Measurements from ENCODE around the gene FBLIM1.

The FBLIM1 gene

DNA sequence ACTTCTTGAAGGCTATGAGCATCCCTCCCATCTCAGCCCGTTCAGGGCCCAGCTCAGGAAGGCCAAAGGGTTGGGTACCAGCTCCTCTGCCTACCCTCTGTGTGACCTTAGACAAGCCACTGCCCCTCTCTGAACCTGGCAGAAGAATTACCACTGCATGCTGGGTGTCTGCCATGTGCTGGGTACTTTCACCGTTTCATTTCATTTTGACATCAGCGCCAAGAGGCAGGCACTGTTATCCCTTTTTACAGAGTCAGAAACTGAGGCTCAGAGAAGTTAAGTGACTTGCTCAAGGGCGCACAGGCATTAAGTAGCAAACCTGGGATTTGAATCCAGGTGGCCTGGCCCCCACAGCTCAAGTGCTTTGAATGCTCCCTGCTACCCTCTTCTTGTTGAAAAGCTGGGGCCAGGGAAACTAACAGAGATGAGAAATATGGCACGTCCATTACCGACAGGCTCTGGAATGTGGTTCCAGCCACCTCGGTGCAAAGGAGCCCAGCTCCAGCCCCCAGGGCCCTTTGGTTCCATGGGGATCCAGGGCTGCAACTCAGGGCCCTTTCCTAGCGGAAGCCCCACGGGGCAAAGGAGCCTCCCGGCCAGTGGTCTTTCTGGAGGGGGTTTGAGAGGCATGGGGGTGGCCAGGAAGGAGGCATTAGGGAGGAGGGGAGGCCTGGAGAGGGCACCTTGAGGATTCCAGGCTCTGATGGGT, 9.8 kb upstream of the FBLIM1 start:
- no peak for DNase-seq

GRCh38 chr1:15749399-15750291, 8.9 kb upstream of the FBLIM1 start:
- DNase-seq: no peak

- no peak for DNase-seq
Observed at GRCh38 chr1:15750924-15751323, 7.7 kb upstream of the FBLIM1 start.

- no peak for DNase-seq
Observed at GRCh38 chr1:15751717-15752116, 6.9 kb upstream of the FBLIM1 start.

- DNase-seq: no peak
Observed at GRCh38 chr1:15753776-15754175, 4.8 kb upstream of the FBLIM1 start.

DNA sequence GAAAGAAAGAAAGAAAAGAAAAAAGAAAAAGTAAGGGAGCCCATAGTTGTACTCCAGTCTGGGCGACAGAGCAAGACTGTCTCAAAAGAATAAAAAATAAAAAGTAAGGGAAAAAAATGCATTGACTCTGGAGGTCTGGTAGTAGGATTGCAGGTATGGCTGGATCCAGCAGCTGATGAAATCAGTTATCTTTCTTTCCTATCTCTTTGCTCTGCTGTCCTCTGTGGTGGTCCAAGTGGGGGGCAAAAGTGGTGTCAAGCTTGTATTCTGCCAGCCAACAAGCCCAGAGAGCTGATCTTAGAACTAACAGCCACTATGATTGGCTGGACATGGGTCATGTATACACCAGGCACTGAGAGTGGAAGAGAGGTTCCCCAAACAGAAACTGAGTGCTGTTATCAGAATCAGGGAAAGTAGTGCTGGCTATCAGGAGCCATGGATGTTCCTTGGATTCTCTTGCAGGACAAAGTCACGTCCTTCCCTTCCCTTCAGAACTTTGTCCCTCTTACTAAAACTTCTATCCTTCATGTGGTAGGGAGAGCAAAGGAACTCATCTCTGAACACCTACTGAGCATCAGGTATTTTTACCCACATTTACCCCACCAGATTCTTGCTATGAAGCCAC, 3.5 kb upstream of the FBLIM1 start:
- DNase-seq: no peak

DNA sequence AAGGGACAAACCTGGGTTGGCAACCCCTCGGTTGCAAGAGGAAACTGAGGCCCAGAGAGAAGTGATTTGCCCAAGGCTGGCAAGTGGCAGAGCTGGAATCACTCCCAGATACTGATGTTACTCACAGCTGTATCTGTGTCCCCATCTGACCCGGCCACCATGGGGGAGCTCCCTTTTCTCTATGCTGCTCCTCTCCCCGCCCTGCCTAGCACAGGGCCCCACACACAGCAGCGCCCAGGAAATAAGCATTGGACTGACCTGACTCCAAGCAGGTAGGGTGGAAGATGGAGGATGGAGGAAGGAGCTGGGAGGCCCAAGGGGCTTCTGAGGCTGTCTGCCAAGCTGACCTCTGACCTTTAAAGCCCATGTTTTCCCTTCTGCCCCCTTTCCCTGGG, 3.0 kb upstream of the FBLIM1 start:
- no peak for DNase-seq

DNA sequence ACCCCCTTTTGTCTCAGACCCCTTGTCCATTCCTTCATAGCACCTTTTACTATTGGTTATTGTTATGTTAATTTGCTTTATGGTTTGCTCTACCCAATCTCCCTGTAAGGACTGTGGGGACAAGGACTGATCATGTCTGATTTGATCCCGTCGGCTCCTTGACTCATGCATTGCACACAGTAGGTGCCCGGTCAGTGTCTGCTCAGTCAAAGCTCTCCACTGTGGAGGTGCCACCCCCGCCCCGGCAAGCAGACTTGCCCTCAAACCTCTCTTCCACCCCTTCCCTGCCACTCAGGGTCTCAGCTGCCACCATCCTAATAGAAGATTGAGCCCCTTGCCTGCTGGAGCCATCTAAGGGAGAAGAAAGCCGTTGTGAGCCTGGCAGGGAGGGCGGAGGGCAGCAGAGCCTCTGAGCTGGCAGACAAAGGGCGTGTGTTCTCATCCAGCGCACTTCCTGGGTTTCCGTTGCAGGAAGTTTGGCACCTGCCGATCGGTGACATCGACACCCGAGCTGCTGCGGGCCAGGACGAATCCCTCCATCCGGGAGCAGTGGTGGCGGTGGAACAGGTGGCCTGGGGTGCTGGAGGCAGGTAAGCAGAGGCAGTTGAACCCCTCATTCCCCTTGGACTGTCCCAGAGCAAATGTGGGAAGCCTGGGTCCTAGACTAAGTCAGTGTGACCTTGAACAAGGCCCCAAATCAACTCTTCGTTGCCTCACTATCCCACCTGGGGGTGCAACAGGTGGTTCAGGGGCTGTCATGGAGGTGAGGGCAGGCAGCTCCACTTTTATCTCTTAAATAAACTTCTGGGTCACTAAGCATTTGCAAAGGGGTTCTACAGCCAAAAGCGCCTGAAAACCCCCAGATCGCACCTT, 2.2 kb upstream of the FBLIM1 start:
- DNase-seq: no peak

DNA sequence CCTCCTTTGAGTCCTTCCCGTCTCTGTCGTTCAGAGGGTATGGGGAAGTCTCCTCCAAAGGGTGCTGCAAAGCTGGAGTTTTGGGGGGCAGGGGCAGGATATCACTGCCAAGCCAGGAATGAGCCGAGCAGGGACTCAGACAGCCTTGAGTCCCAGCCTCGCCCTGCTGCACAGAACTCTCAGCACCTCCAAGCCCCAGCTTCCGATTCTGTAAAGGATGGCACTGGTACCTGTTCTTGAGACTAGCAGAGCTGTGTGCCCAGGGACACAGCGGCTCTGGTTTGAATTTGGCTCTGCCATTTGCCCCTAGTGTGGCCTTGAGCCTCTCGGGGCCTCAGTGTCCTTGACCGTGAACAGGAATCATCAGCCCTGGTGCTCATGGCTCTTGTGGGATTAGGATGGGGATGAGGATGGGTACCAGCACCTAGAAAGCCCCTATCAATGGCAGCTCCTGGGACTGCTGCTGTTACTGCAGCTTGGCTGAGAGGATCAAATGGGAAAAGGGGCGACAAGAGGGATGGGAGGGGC, 1.5 kb upstream of the FBLIM1 start:
- DNase-seq: no peak

DNA sequence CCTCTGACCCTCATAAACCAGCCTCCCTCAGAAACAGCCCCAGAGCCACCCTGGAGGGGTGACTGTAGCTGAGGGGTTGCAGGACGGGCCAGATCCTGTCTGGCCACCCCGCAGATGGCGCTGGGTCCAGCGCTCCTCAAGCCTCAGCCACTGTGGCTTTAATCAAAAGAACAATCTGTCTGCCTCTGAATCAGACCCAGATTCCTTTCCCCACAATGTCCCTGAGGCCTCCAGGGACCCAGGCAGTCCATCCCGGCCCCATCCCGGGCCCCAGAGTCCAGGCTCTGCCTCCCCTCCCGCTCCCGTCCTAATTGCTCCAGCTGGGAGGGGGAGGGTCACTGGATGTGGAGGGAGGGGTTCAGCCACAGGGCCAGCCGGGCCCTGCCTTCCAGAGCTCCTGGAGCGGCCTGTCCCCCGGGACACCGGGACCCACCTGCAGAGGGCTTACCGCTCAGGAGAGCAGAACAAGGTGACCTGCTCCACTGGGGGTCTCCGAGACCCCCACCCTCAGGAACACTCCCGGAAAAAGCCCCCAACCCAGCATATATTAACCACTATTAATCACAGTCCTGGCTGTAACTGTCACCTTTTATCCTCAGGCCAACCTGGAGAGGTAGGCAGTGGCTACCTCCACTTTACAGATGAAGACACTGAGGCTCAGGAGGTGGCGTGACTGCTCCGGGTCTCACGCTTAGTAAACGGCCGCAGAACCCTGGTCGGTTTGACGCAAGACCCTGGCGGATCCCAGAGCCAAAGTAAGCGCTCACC, 836 bp upstream of the FBLIM1 start:
- DNase-seq: no peak

DNA sequence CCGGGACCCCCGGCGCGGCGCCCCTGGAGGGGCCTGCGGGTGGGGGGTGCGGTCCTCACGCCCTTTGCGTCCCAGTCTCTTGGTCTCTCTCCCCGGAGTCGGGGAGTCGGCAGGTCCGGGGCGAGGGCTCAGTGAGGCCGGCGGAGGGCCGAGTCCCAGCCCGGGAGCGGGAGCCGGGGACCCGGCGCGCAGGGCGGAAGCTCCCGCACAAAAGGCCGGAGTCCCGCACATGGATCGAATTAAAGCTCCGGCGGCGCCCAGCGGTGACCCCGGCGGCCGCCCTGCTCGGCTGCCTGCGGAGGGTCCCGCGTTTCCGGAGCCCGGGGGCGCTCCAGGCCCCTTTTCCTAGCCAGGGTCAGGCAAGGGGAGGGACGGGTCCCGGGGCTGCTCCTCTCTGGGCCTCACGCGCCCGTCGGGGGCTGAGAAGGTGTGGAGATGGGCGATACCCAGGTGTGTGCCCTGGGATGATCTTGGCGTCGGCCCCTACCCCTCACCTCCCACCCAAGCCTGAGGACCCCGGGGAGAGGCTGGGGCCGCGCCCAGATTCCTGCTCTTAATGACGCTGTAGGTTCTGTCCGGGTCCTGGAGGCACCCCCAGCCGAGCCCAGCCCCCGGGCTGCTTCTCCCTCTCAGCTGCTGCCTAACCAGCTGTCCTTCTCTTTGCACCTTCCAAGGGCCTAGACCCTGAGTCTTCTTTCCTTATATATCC, 512 bp downstream of the FBLIM1 start:
- DNase-seq: no peak

GRCh38 chr1:15760520-15761211, 2.1 kb downstream of the FBLIM1 start:
- no peak for DNase-seq

GRCh38 chr1:15761366-15762128, 3.0 kb downstream of the FBLIM1 start:
- DNase-seq: no peak

GRCh38 chr1:15762546-15762945, 4.0 kb downstream of the FBLIM1 start:
- DNase-seq: no peak

GRCh38 chr1:15764269-15764764, 5.7 kb downstream of the FBLIM1 start:
- DNase-seq: no peak

DNA sequence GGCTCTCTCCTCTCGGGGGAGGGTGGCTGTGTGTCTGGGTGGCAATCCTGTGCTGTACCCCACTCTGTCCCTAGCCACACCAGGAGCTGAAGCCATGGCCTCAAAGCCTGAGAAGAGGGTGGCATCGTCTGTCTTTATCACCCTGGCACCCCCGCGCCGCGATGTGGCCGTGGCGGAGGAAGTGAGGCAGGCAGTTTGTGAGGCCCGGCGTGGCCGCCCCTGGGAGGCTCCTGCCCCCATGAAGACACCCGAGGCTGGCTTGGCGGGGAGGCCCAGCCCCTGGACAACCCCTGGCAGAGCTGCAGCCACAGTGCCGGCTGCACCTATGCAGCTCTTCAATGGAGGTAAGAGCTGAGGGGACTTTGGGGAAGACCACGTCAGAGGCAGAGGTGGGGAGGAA, 6.3 kb downstream of the FBLIM1 start:
- DNase-seq: no peak

GRCh38 chr1:15765495-15766194, 7.0 kb downstream of the FBLIM1 start:
- DNase-seq: no peak

DNA sequence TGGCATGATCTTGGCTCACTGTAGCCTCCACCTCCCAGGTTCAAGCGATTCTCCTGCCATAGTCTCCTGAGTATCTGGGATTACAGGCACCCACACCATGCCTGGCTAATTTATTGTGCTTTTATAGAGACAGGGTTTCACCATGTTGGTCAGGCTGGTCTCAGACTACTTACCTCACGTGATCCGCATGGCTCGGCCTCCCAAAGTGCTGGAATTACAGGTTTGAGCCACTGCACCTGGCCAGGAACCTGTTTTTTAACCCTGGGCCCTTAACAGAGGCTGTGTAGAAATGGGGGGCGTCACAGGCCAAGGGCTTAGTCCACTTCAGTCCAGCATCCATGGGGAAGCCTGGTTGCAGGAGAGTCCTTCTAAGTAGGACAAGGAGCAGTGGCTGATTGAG, 9.3 kb downstream of the FBLIM1 start:
- no peak for DNase-seq

DNA sequence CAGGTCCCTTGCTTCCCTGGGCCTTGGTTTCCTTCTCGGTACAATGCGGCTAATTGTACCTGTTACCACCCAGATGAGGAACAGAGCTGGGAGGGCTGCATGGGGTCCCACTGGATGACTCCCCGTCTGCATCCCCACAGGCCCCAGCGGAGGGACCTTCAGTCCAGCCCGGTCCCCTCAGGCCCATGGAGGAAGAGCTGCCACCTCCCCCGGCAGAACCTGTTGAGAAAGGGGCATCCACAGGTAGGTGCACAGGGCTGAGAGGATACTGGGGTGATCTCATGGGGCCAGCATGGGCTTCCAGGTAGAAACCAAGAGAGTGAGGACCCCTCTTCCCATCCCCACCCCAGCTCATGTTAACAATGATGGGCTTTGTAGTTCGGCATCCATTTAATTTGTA, 9.8 kb downstream of the FBLIM1 start:
- DNase-seq: no peak

Measured in KG1 (cell line).